ENCODE data around the gene NPLOC4.
A peak's percentile ranks its signal among the peaks of the same experiment; 100 is the strongest.

NPLOC4 gene

GRCh38 chr17:81514489-81514738, 122.5 kb downstream of the NPLOC4 start:
- no peak for DNase-seq

GRCh38 chr17:81513753-81514488, 123.0 kb downstream of the NPLOC4 start:
- DNase-seq = peak; percentile 62

GRCh38 chr17:81513372-81513752, 123.5 kb downstream of the NPLOC4 start:
- no peak for DNase-seq

- DNase-seq = peak; percentile 86
These were observed 124.1 kb downstream of the NPLOC4 start, which contains the start of gene ACTG1 for GRCh38 chr17:81512562-81513371. Gene ACTG1, minus strand, starts transcription at chr17:81512799. Its CDS starts 445 bp downstream, at chr17:81512354.

- no peak for DNase-seq
These were observed 124.9 kb downstream of the NPLOC4 start for GRCh38 chr17:81511804-81512561.

GRCh38 chr17:81511554-81511803, 125.4 kb downstream of the NPLOC4 start:
- no peak for DNase-seq

- DNase-seq = no peak
These were observed 125.9 kb downstream of the NPLOC4 start for GRCh38 chr17:81510785-81511553.

GRCh38 chr17:81509972-81510784, 126.7 kb downstream of the NPLOC4 start:
- DNase-seq = no peak

GRCh38 chr17:81509207-81509971, 127.5 kb downstream of the NPLOC4 start:
- no peak for DNase-seq

- no peak for DNase-seq
These were observed 128.2 kb downstream of the NPLOC4 start for GRCh38 chr17:81508639-81509206.

Measured in amniotic stem cell (primary cell).